Neural cell (in vitro differentiated cells): Measurements from ENCODE around the gene GHRL.

Experiments used
- CTCF ChIP-seq: fragments of 450-650 bp; IDR thresholded peaks from 2 replicates; pipeline ENCODE4 v1.5.1; 2014; ENCODE audit warnings: antibody characterized with exemption, mild to moderate bottlenecking, moderate library complexity; ENCODE audit not compliant: poor library complexity, severe bottlenecking
- EZH2 ChIP-seq: fragments of 200-600, 300-800 bp; shearing (Covaris generic), sonication (generic); IDR thresholded peaks from 2 replicates; pipeline ENCODE4 v1.6.1; 2014; ENCODE audit warnings: antibody characterized with exemption, low read length, borderline replicate concordance, mild to moderate bottlenecking; ENCODE audit not compliant: insufficient read depth, poor library complexity, severe bottlenecking
- MXI1 ChIP-seq: fragments of 450-650 bp; conservative IDR thresholded peaks from 2 replicates; pipeline ENCODE4 v1.6.1; 2014; ENCODE audit warnings: antibody characterized with exemption, mild to moderate bottlenecking; ENCODE audit not compliant: poor library complexity, severe bottlenecking
- POLR2AphosphoS5 ChIP-seq: IDR thresholded peaks from 2 replicates; pipeline ENCODE4 v1.6.1; 2012
- TAF1 ChIP-seq: IDR thresholded peaks from 2 replicates; pipeline ENCODE4 v1.6.1; 2012; ENCODE audit warnings: low read depth

- TF ChIP-seq CTCF, result no peak
- no peak for TF ChIP-seq POLR2AphosphoS5
- TF ChIP-seq EZH2, result no peak
- TF ChIP-seq MXI1, result no peak
- no peak for TF ChIP-seq TAF1
These were observed 6.9 kb upstream of the GHRL start for GRCh38 chr3:10299679-10300078.
